SH-SY5Y (cell line): Measurements from ENCODE around the gene CAMTA1.

ENCODE experiments used
- GATA2 ChIP-seq: IDR thresholded peaks from 2 replicates; pipeline ENCODE4 v1.6.1; 2011; ENCODE audit warnings: mild to moderate bottlenecking, low read depth, low read length
- GATA3 ChIP-seq: IDR thresholded peaks from 2 replicates; pipeline ENCODE4 v1.6.1; 2011; ENCODE audit warnings: low read depth, mild to moderate bottlenecking, low read length, moderate library complexity

- TF ChIP-seq GATA2 (no peak), GATA3 (no peak)
Measured at GRCh38 chr1:7769673-7770412, 984.6 kb downstream of the CAMTA1 start.
